Mucosa of descending colon (tissue), 3 donors: ENCODE data around the gene AZIN2. TPM values are rescaled to one million over a fixed set of nuclear protein-coding genes. Genes with fewer than 3 reads are reported as not detected.

ENCODE experiments used
- ATAC-seq: fragments of 200-7000 bp; cut with Tn5 transposase; one replicate; pipeline ENCODE4 v1.9.1; 2020; ENCODE audit warnings: mild to moderate bottlenecking, moderate library complexity
- DNase-seq, 3 donors: peaks; one replicate each; pipeline ENCODE4 v3.0.0-alpha.2; 2020
- H3K36me3 ChIP-seq: fragments of 200-600 bp; one replicate; pipeline ENCODE4 v1.8.0; 2021; ENCODE audit warnings: low read depth, mild to moderate bottlenecking
- H3K4me1 ChIP-seq: fragments of 200-600 bp; one replicate; pipeline ENCODE4 v1.8.0; 2021; ENCODE audit warnings: low read depth, mild to moderate bottlenecking
- H3K4me3 ChIP-seq: fragments of 200-600 bp; one replicate; pipeline ENCODE4 v1.8.0; 2021; ENCODE audit warnings: mild to moderate bottlenecking
- H3K9me3 ChIP-seq: fragments of 200-600 bp; one replicate; pipeline ENCODE4 v1.8.0; 2021; ENCODE audit warnings: mild to moderate bottlenecking
- intact Hi-C, 2 donors: fragments of 100-400 bp; cut with DNase I in 1 of 2; cut with micrococcal nuclease in 1 of 2; formaldehyde crosslinking; loops; one replicate each; pipeline versions ENCODE4 v1.11.0 to v1.11.1; 2022; cut with DNase I, micrococcal nuclease
- total RNA-seq, 3 donors: library from RNA; stranded (reverse); fragmentation: NEBNext Ultra II Directional in 2 of 3; extraction: Animal tissue kit (Norgen Biotek cat#: 25700) in 2 of 3; gene quantifications; one replicate each; pipeline versions ENCODE4 v1.2.1 to v1.2.4, GENCODE V29; 2021 to 2023
- TF ChIP-seq, protein P1 (sequence below): fragments of 200-600 bp; IDR thresholded peaks from one replicate; pipeline ENCODE4 v1.8.0; 2022; ENCODE audit warnings: antibody characterized with exemption, mild to moderate bottlenecking
- donor health status: DM: no; HTN: no; CAD: no; lungs with moderate emphysema.
- donor health status: DM: no; HTN: no; CAD: no.
- donor health status: DM: no; HTN: yes; CAD: no.

AZIN2 gene
- total RNA-seq, 3 donors from 2014 or later, result 13.8 to 36.5 (median 19.0) TPM

DNA sequence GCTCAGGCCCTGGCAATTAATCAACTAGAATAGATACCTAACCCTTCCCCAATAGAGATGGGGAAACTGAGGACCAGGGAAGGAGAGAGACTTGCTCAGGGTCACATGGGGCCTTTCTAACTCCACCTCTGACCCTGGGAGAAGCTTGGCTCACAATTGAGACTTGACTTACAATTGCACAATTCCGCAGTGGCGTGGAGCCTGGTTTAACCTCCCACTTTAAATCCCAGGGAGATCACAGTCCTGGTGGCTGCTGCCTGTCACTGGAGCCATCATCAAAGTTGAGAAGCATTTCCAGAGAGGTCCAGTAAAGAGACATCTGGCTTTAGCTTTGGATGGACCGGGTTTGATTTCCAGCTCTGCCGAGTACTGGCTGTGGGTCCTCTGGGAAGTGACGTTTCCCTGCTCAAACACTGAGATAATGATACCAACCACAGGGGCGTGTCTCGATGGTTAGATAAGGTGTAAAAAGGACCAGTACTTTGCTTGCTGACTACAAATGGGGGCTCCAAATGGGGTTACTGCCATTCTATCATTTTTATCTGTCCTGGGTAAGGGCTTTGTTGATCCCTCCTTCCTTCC is 61.6 kb downstream of the AZIN2 start:
- TF ChIP-seq, protein P1, sequence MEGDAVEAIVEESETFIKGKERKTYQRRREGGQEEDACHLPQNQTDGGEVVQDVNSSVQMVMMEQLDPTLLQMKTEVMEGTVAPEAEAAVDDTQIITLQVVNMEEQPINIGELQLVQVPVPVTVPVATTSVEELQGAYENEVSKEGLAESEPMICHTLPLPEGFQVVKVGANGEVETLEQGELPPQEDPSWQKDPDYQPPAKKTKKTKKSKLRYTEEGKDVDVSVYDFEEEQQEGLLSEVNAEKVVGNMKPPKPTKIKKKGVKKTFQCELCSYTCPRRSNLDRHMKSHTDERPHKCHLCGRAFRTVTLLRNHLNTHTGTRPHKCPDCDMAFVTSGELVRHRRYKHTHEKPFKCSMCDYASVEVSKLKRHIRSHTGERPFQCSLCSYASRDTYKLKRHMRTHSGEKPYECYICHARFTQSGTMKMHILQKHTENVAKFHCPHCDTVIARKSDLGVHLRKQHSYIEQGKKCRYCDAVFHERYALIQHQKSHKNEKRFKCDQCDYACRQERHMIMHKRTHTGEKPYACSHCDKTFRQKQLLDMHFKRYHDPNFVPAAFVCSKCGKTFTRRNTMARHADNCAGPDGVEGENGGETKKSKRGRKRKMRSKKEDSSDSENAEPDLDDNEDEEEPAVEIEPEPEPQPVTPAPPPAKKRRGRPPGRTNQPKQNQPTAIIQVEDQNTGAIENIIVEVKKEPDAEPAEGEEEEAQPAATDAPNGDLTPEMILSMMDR, result no peak
- no peaks in the 10 kb centered on the region for H3K4me1 ChIP-seq

DNA sequence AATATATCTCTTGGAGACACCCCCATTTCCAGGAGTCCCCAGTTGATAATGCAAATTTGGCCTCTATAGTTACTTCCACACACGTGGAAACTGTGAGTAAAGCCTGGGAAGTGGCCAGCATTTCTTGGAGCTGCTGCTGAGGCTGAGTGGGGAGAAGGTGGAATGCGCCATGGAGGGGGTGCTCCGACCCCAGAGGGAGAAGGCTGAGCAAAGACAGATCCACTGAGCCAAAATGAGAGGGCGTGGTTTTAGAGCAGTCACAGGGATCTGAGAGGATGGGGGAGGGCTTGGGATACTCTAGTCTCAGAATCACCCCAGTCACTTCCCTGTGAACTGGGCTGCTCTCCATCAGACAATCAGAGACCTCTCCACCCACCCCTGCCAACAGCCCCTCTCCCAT is 62.2 kb downstream of the AZIN2 start:
- no peaks in the 10 kb centered on the region for H3K36me3 ChIP-seq
- no peaks in the 10 kb centered on the region for H3K4me1 ChIP-seq
- TF ChIP-seq, protein P1, result no peak
- H3K4me3 ChIP-seq, result no peak overlapping the region
- DNase-seq (no peak), ATAC-seq (no peak)
- H3K9me3 ChIP-seq, result no peaks in the 10 kb centered on the region
- intact Hi-C loops, result no loop called here

More for the DNA sequence above, 61.6 kb downstream of the AZIN2 start:
- H3K36me3 ChIP-seq, result no peaks in the 10 kb centered on the region
- DNase-seq (no peak), ATAC-seq (no peak)
- no peaks in the 10 kb centered on the region for H3K9me3 ChIP-seq
- no peak overlapping the region for H3K4me3 ChIP-seq
- intact Hi-C loops, result no loop called here

DNA sequence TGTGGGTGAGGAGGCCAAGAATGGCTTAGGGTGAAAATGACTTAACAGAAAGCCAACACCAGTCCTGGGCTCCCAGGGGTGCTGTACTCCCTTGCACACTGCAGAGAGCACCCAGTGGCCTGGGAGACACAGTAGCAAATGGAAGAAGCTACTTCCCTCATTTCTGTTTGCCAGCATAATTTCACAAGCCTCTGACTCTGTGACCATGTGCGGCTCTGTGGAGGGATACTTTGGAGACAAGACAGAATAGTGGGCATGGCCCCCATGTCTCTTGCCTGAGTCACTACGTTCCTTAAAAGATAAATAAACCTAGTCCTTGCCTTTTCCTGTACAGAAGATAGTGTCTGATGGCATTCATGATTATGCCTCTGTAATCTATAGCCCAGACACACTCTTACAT is 62.7 kb downstream of the AZIN2 start:
- H3K4me3 ChIP-seq, result no peak overlapping the region
- intact Hi-C loops, result no loop called here
- ATAC-seq (no peak), DNase-seq (no peak)
- H3K4me1 ChIP-seq, result no peaks in the 10 kb centered on the region
- no peaks in the 10 kb centered on the region for H3K36me3 ChIP-seq
- H3K9me3 ChIP-seq, result no peaks in the 10 kb centered on the region
- TF ChIP-seq, protein P1, result no peak

DNA sequence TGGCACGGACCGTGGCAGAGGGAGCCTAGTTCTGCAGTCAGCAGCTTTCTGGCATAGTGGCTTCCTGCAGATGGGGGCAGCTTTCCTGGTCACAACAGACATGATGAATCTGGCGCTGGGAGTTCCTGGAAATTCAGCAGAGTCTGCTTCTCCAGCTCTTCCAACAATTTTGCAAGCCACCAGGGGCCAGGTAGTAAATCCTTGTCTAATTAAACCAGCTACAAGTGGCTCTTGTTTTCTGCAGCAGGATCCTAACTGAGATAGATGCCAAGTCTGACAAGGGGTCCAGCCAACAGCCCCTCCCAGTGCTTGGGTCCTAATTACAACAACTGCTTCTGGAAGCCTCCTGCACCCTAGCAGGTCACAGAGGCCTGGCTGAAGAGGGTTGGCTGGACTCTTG is 65.0 kb downstream of the AZIN2 start:
- TF ChIP-seq, protein P1, result no peak
- Histone ChIP-seq H3K4me1 (no peaks in the 10 kb centered on the region), H3K36me3 (no peaks in the 10 kb centered on the region), H3K4me3 (no peak overlapping the region), H3K9me3 (no peaks in the 10 kb centered on the region)
- intact Hi-C loops, result no loop called here
- DNase-seq (no peak), ATAC-seq (no peak)

DNA sequence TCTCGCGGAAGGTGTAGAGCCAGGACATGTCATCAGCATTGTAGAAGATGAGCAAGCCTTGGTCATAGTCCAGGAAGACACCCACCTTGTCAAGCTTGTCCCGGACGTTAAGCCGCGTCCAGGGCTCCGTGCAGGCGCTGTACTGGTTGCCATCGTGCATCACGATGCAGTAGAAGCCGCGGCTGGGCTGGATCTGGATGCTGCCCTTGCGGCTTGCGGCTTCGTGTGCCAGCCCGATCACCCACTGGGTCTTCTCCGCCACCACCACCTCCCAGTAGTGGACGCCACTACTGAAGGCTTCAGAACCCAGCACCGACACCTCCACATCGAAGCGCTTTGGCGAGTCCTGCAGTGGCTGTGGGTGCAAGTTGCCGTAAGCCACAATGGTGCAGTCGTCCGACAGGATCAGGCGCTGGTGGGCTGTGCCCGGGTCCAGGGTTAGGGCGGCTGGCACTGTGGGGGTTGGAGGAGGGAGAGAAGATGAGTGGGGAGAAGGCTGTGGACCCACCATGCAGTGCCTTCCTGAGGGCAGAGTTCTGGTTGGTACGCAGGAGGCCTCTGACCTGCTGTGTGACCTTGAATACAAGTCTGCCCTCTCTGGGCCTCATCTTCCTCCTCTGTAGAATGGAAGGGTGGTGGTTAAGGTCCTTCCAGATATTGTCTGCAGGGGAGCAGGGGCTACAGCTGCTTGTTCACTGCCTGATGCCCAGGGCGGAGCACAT is 66.5 kb downstream of the AZIN2 start:
- intact Hi-C loops, result no loop called here
- DNase-seq (no peak), ATAC-seq (no peak)
- no peaks in the 10 kb centered on the region for H3K4me1 ChIP-seq
- no peaks in the 10 kb centered on the region for H3K9me3 ChIP-seq
- H3K36me3 ChIP-seq, result no peaks in the 10 kb centered on the region
- no peak overlapping the region for H3K4me3 ChIP-seq
- TF ChIP-seq, protein P1, result no peak
